Activated T-cell treated with anti-CD3 and anti-CD28 coated beads, Interleukin-2, amount 50 U/mL, for 24 hours (primary cell): Measurements from ENCODE around the gene SYNCRIP.
A peak's percentile ranks its signal among the peaks of the same experiment; 100 is the strongest.
"Not testable (repeated sequence)": the region's sequence is repeated elsewhere in the genome, so short reads cannot be mapped to it uniquely, and the experiment has no call there.

Experiments used
- DNase-seq: peaks from one replicate; pipeline ENCODE4 v3.0.0-alpha.2; 2020
- H3K27ac Mint-ChIP-seq: 2 replicates; pipeline ENCODE4 v1.8.0; 2020; ENCODE audit warnings: mild to moderate bottlenecking, mixed read lengths
- H3K27me3 Mint-ChIP-seq: 2 replicates; pipeline ENCODE4 v1.8.0; 2020; ENCODE audit warnings: mixed read lengths
- H3K36me3 Mint-ChIP-seq: 2 replicates; pipeline ENCODE4 v1.8.0; 2020; ENCODE audit warnings: low read depth, mixed read lengths
- H3K4me1 Mint-ChIP-seq: 2 replicates; pipeline ENCODE4 v1.8.0; 2020; ENCODE audit warnings: low read depth, mixed read lengths
- H3K4me3 Mint-ChIP-seq: 2 replicates; pipeline ENCODE4 v1.8.0; 2020; ENCODE audit warnings: mild to moderate bottlenecking, moderate library complexity, mixed read lengths
- H3K9me3 Mint-ChIP-seq: 2 replicates; pipeline ENCODE4 v1.8.0; 2020; ENCODE audit warnings: mixed read lengths

SYNCRIP gene

GRCh38 chr6:85593438-85594196 is 49.1 kb downstream of the SYNCRIP start, which contains the start of gene SNX14:
TSS of gene SNX14 (minus strand) at chr6:85593858. CDS start at chr6:85593718, 140 bp downstream.
- H3K27ac Mint-ChIP-seq, result peak within 1 kb of the TSS; percentile 98
- H3K27me3 Mint-ChIP-seq, result no peaks in the 10 kb centered on the region
- H3K9me3 Mint-ChIP-seq, result no peaks in the 10 kb centered on the region
- DNase-seq, result peak; percentile 86
- peaks cover 47% of the 10 kb centered on the region for H3K36me3 Mint-ChIP-seq
- peak within 1 kb of the TSS; percentile 85 for H3K4me3 Mint-ChIP-seq
- peaks cover 56% of the 10 kb centered on the region for H3K4me1 Mint-ChIP-seq

- Mint-ChIP-seq H3K27ac (peak overlapping the region; percentile 83), H3K4me1 (peaks cover 57% of the 10 kb centered on the region), H3K36me3 (peaks cover 52% of the 10 kb centered on the region), H3K27me3 (no peaks in the 10 kb centered on the region), H3K4me3 (peak overlapping the region; percentile 85), H3K9me3 (no peaks in the 10 kb centered on the region)
- DNase-seq, result no peak
Measured at GRCh38 chr6:85592033-85592432, 50.7 kb downstream of the SYNCRIP start.

- H3K27ac Mint-ChIP-seq, result no peak overlapping the region
- H3K4me3 Mint-ChIP-seq, result peak overlapping the region; percentile 46
- no peak for DNase-seq
- peaks cover 55% of the 10 kb centered on the region for H3K36me3 Mint-ChIP-seq
- peaks cover 58% of the 10 kb centered on the region for H3K4me1 Mint-ChIP-seq
- no peaks in the 10 kb centered on the region for H3K9me3 Mint-ChIP-seq
- no peaks in the 10 kb centered on the region for H3K27me3 Mint-ChIP-seq
Measured at GRCh38 chr6:85591207-85591606, 51.5 kb downstream of the SYNCRIP start.

- H3K4me1 Mint-ChIP-seq, result peaks cover 51% of the 10 kb centered on the region
- H3K36me3 Mint-ChIP-seq, result peaks cover 80% of the 10 kb centered on the region
- peaks cover 29% of the 10 kb centered on the region for H3K9me3 Mint-ChIP-seq
- no peaks in the 10 kb centered on the region for H3K27me3 Mint-ChIP-seq
- no peak for DNase-seq
- H3K4me3 Mint-ChIP-seq, result no peak overlapping the region
- H3K27ac Mint-ChIP-seq, result no peak overlapping the region
Measured at GRCh38 chr6:85585741-85586140, 56.9 kb downstream of the SYNCRIP start.

GRCh38 chr6:85582832-85583231 is 59.9 kb downstream of the SYNCRIP start:
- H3K27me3 Mint-ChIP-seq, result not testable (repeated sequence)
- Mint-ChIP-seq H3K9me3 (peaks cover 29% of the 10 kb centered on the region), H3K4me1 (peaks cover 41% of the 10 kb centered on the region)

GRCh38 chr6:85581572-85581971 is 61.1 kb downstream of the SYNCRIP start:
- Mint-ChIP-seq H3K9me3 (peaks cover 29% of the 10 kb centered on the region), H3K27ac (no peak overlapping the region), H3K4me1 (peaks cover 38% of the 10 kb centered on the region), H3K36me3 (peaks cover 64% of the 10 kb centered on the region), H3K4me3 (no peak overlapping the region), H3K27me3 (no peaks in the 10 kb centered on the region)
- DNase-seq, result no peak

More at GRCh38 chr6:85582832-85583231, 59.9 kb downstream of the SYNCRIP start:
- H3K36me3 Mint-ChIP-seq, result peaks cover 70% of the 10 kb centered on the region
- H3K4me3 Mint-ChIP-seq, DNase-seq, H3K27ac Mint-ChIP-seq: not testable (repeated sequence)

- Mint-ChIP-seq H3K4me3 (no peak overlapping the region), H3K27ac (no peak overlapping the region), H3K4me1 (peaks cover 35% of the 10 kb centered on the region), H3K36me3 (peaks cover 61% of the 10 kb centered on the region), H3K27me3 (no peaks in the 10 kb centered on the region), H3K9me3 (peaks cover 29% of the 10 kb centered on the region)
- DNase-seq, result no peak
Measured at GRCh38 chr6:85580878-85581267, 61.8 kb downstream of the SYNCRIP start.

GRCh38 chr6:85580118-85580877 is 62.4 kb downstream of the SYNCRIP start:
- Mint-ChIP-seq H3K27ac (no peak overlapping the region), H3K36me3 (peaks cover 58% of the 10 kb centered on the region), H3K4me3 (no peak overlapping the region), H3K27me3 (no peaks in the 10 kb centered on the region), H3K9me3 (peaks cover 29% of the 10 kb centered on the region), H3K4me1 (peaks cover 37% of the 10 kb centered on the region)
- DNase-seq, result no peak

GRCh38 chr6:85579581-85579980 is 63.1 kb downstream of the SYNCRIP start:
- no peak for DNase-seq
- Mint-ChIP-seq H3K4me1 (peaks cover 37% of the 10 kb centered on the region), H3K27me3 (no peaks in the 10 kb centered on the region), H3K4me3 (no peak overlapping the region), H3K36me3 (peaks cover 51% of the 10 kb centered on the region), H3K27ac (no peak overlapping the region), H3K9me3 (peaks cover 23% of the 10 kb centered on the region)

- no peaks in the 10 kb centered on the region for H3K27me3 Mint-ChIP-seq
Measured at GRCh38 chr6:85576476-85576875, 66.2 kb downstream of the SYNCRIP start.

GRCh38 chr6:85574932-85575598 is 67.6 kb downstream of the SYNCRIP start:
- no peaks in the 10 kb centered on the region for H3K27me3 Mint-ChIP-seq
- H3K27ac Mint-ChIP-seq, result no peak overlapping the region

More at GRCh38 chr6:85576476-85576875, 66.2 kb downstream of the SYNCRIP start:
- Mint-ChIP-seq H3K36me3 (peaks cover 41% of the 10 kb centered on the region), H3K27ac (no peak overlapping the region), H3K9me3 (no peaks in the 10 kb centered on the region), H3K4me1 (peaks cover 26% of the 10 kb centered on the region), H3K4me3 (no peak overlapping the region)
- DNase-seq, result no peak

GRCh38 chr6:85569323-85569722 is 73.4 kb downstream of the SYNCRIP start:
- Mint-ChIP-seq H3K4me1 (peaks cover 13% of the 10 kb centered on the region), H3K36me3 (peaks cover 73% of the 10 kb centered on the region), H3K4me3 (no peak overlapping the region), H3K27me3 (no peaks in the 10 kb centered on the region), H3K27ac (no peak overlapping the region), H3K9me3 (no peaks in the 10 kb centered on the region)
- no peak for DNase-seq

More at GRCh38 chr6:85574932-85575598, 67.6 kb downstream of the SYNCRIP start:
- H3K9me3 Mint-ChIP-seq, result no peaks in the 10 kb centered on the region
- no peak overlapping the region for H3K4me3 Mint-ChIP-seq
- peaks cover 17% of the 10 kb centered on the region for H3K4me1 Mint-ChIP-seq
- peaks cover 40% of the 10 kb centered on the region for H3K36me3 Mint-ChIP-seq
- no peak for DNase-seq

- H3K36me3 Mint-ChIP-seq, result peaks cover 78% of the 10 kb centered on the region
- no peak for DNase-seq
Measured at GRCh38 chr6:85568411-85568810, 74.3 kb downstream of the SYNCRIP start.

GRCh38 chr6:85565736-85566135 is 77.0 kb downstream of the SYNCRIP start:
- no peaks in the 10 kb centered on the region for H3K9me3 Mint-ChIP-seq
- peaks cover 67% of the 10 kb centered on the region for H3K36me3 Mint-ChIP-seq
- no peaks in the 10 kb centered on the region for H3K27me3 Mint-ChIP-seq
- no peak for DNase-seq
- H3K4me1 Mint-ChIP-seq, result peaks cover 13% of the 10 kb centered on the region
- H3K27ac Mint-ChIP-seq, result no peak overlapping the region
- H3K4me3 Mint-ChIP-seq, result no peak overlapping the region

More at GRCh38 chr6:85568411-85568810, 74.3 kb downstream of the SYNCRIP start:
- Mint-ChIP-seq H3K27ac (no peak overlapping the region), H3K4me3 (no peak overlapping the region), H3K27me3 (no peaks in the 10 kb centered on the region), H3K9me3 (no peaks in the 10 kb centered on the region), H3K4me1 (peaks cover 13% of the 10 kb centered on the region)
